Measurements from ENCODE around the gene RAB9A. TPM values are rescaled to one million over a fixed set of nuclear protein-coding genes. Genes with fewer than 3 reads are reported as not detected.

The RAB9A gene
- total and polyA plus RNA-seq, 9 of the 15 experiments (the other 6 are each of a cell fraction or from before 2014, with no cell fraction given): 13.5 to 20.8 (median 17.7) TPM

- TF ChIP-seq ZBTB33 (CRISPR knock-in tag; IDR thresholded peaks at IDR 0.05) (no peak), ASH1L (IDR thresholded peaks at IDR 0.05; ENCODE audit: borderline replicate concordance, low read depth, partially characterized antibody) (no peak), MYC (IDR thresholded peaks at IDR 0.05; ENCODE audit: low read depth, low read length) (peak; percentile 89), MYC (CRISPR knock-in tag; IDR thresholded peaks at IDR 0.05; ENCODE audit: borderline replicate concordance, low read depth) (no peak), TEAD2 (tag; IDR thresholded peaks at IDR 0.05) (no peak), ZNF764 (CRISPR knock-in tag; IDR thresholded peaks at IDR 0.05; ENCODE audit: low read depth) (no peak), CBX2 (IDR thresholded peaks at IDR 0.05; ENCODE audit: insufficient read depth, low read length, poor library complexity, severe bottlenecking) (no peak), NUFIP1 (IDR thresholded peaks at IDR 0.05; ENCODE audit: partially characterized antibody) (peak; percentile 17), TAF1 (IDR thresholded peaks at IDR 0.05; ENCODE audit: control insufficient read depth, extremely low read depth, insufficient read depth, low read length, severe bottlenecking) (peak; percentile 59), MED1 (CRISPR knock-in tag; IDR thresholded peaks at IDR 0.05; ENCODE audit: borderline replicate concordance) (no peak), ZNF197 (CRISPR knock-in tag; IDR thresholded peaks at IDR 0.05; ENCODE audit: low read depth) (no peak), TARDBP (IDR thresholded peaks at IDR 0.05) (no peak), KAT2B (IDR thresholded peaks at IDR 0.05; ENCODE audit: low read depth, low read length) (no peak), KAT7 (CRISPR knock-in tag; IDR thresholded peaks at IDR 0.05; ENCODE audit: borderline replicate concordance) (no peak), PTBP1 (IDR thresholded peaks at IDR 0.05; ENCODE audit: low read depth, low read length) (no peak), NFIC (IDR thresholded peaks at IDR 0.05) (peak; percentile 59; the same call in 1 of the 2 replicates), ATF4 (CRISPR knock-in tag; IDR thresholded peaks at IDR 0.05) (no peak), ATF7 (IDR thresholded peaks at IDR 0.05) (peak; percentile 79)
- TF ChIP-seq, protein P1, sequence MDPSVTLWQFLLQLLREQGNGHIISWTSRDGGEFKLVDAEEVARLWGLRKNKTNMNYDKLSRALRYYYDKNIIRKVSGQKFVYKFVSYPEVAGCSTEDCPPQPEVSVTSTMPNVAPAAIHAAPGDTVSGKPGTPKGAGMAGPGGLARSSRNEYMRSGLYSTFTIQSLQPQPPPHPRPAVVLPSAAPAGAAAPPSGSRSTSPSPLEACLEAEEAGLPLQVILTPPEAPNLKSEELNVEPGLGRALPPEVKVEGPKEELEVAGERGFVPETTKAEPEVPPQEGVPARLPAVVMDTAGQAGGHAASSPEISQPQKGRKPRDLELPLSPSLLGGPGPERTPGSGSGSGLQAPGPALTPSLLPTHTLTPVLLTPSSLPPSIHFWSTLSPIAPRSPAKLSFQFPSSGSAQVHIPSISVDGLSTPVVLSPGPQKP (CRISPR knock-in tag; IDR thresholded peaks at IDR 0.05): no peak
- TF ChIP-seq, protein P2, sequence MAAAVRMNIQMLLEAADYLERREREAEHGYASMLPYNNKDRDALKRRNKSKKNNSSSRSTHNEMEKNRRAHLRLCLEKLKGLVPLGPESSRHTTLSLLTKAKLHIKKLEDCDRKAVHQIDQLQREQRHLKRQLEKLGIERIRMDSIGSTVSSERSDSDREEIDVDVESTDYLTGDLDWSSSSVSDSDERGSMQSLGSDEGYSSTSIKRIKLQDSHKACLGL (CRISPR knock-in tag; IDR thresholded peaks at IDR 0.05; ENCODE audit: borderline replicate concordance, poor library complexity, severe bottlenecking): no peak
- TF ChIP-seq, protein P3, sequence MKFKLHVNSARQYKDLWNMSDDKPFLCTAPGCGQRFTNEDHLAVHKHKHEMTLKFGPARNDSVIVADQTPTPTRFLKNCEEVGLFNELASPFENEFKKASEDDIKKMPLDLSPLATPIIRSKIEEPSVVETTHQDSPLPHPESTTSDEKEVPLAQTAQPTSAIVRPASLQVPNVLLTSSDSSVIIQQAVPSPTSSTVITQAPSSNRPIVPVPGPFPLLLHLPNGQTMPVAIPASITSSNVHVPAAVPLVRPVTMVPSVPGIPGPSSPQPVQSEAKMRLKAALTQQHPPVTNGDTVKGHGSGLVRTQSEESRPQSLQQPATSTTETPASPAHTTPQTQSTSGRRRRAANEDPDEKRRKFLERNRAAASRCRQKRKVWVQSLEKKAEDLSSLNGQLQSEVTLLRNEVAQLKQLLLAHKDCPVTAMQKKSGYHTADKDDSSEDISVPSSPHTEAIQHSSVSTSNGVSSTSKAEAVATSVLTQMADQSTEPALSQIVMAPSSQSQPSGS (CRISPR knock-in tag; IDR thresholded peaks at IDR 0.05): no peak
Measured at GRCh38 chrX:13652850-13653693, 35.9 kb upstream of the RAB9A start, which contains the start of gene TCEANC (continued).
